Measurements from ENCODE around the gene SPEM3.

Gene SPEM3

GRCh38 chr17:7413346-7413985 lies 15.2 kb upstream of the SPEM3 start:
- DNase-seq (ENCODE audit: low read depth in 2 of 2): peak; percentile 33 to 41

GRCh38 chr17:7414837-7415236 lies 13.8 kb upstream of the SPEM3 start:
- no peak for DNase-seq (ENCODE audit: low read depth in 2 of 2)
- TF ChIP-seq CTCF (IDR thresholded peaks at IDR 0.05; ENCODE audit: low read depth, low read length): no peak
- H3K4me3 ChIP-seq (replicated peaks in 1 of 2; ENCODE audit: low read depth in 2 of 2, low read length in 2 of 2): no peak overlapping the region

More at GRCh38 chr17:7413346-7413985, 15.2 kb upstream of the SPEM3 start:
- TF ChIP-seq CTCF (IDR thresholded peaks at IDR 0.05; ENCODE audit: low read depth, low read length): no peak
- no peak overlapping the region for H3K4me3 ChIP-seq (replicated peaks in 1 of 2; ENCODE audit: low read depth in 2 of 2, low read length in 2 of 2)

GRCh38 chr17:7415784-7416183 lies 12.9 kb upstream of the SPEM3 start:
- no peak for TF ChIP-seq CTCF (IDR thresholded peaks at IDR 0.05; ENCODE audit: low read depth, low read length)
- no peak for DNase-seq (ENCODE audit: low read depth in 2 of 2)
- H3K4me3 ChIP-seq (replicated peaks in 1 of 2; ENCODE audit: low read depth in 2 of 2, low read length in 2 of 2): no peak overlapping the region

GRCh38 chr17:7416323-7416722 lies 12.3 kb upstream of the SPEM3 start:
- no peak for DNase-seq (ENCODE audit: low read depth in 2 of 2)
- no peak for TF ChIP-seq CTCF (IDR thresholded peaks at IDR 0.05; ENCODE audit: low read depth, low read length)
- no peak overlapping the region for H3K4me3 ChIP-seq (replicated peaks in 1 of 2; ENCODE audit: low read depth in 2 of 2, low read length in 2 of 2)

- DNase-seq (ENCODE audit: low read depth in 2 of 2): no peak
- no peak overlapping the region for H3K4me3 ChIP-seq (replicated peaks in 1 of 2; ENCODE audit: low read depth in 2 of 2, low read length in 2 of 2)
- no peak for TF ChIP-seq CTCF (IDR thresholded peaks at IDR 0.05; ENCODE audit: low read depth, low read length)
Measured at GRCh38 chr17:7417056-7417655, 11.5 kb upstream of the SPEM3 start.

- no peak for TF ChIP-seq CTCF (IDR thresholded peaks at IDR 0.05; ENCODE audit: low read depth, low read length)
- H3K4me3 ChIP-seq (replicated peaks in 1 of 2; ENCODE audit: low read depth in 2 of 2, low read length in 2 of 2): no peak overlapping the region
- no peak for DNase-seq (ENCODE audit: low read depth in 2 of 2)
Measured at GRCh38 chr17:7418472-7419152, 10.0 kb upstream of the SPEM3 start.
